HEK293T (cell line): Measurements from ENCODE around the gene PHC2.

ENCODE experiments used
- CTCF ChIA-PET: fragments of 350-600 bp; formaldehyde crosslinking; extraction: SDS; loops from one replicate; lab custom pipeline; 2021; ENCODE audit warnings: antibody characterized with exemption, inconsistent platforms; lab: Yijun Ruan, JAX
- POLR2A ChIA-PET: fragments of 350-600 bp; formaldehyde crosslinking; extraction: SDS; loops from one replicate; lab custom pipeline; 2020; ENCODE audit warnings: antibody characterized with exemption, inconsistent platforms; lab: Yijun Ruan, JAX
- DNase-seq: peaks from one replicate; pipeline ENCODE4 v3.0.0; 2012; ENCODE audit warnings: mixed read lengths; ENCODE audit errors: extremely low spot score
- ARNT ChIP-seq: fragments of 450-650 bp; IDR thresholded peaks from 2 replicates; pipeline ENCODE4 v1.6.1; 2017; ENCODE audit warnings: mild to moderate bottlenecking
- BHLHE40 ChIP-seq: fragments of 450-650 bp; IDR thresholded peaks from 2 replicates; pipeline ENCODE4 v1.6.1; 2016; ENCODE audit warnings: mild to moderate bottlenecking, moderate library complexity, borderline replicate concordance
- CTBP1 ChIP-seq: fragments of 450-650 bp; IDR thresholded peaks from 2 replicates; pipeline ENCODE4 v1.6.1; 2016; ENCODE audit warnings: borderline replicate concordance
- ELF4 ChIP-seq: fragments of 450-650 bp; IDR thresholded peaks from 2 replicates; pipeline ENCODE4 v1.6.1; 2017; ENCODE audit warnings: antibody characterized with exemption
- FOXA1 ChIP-seq: fragments of 450-650 bp; IDR thresholded peaks from 2 replicates; pipeline ENCODE4 v1.6.1; 2016; ENCODE audit warnings: mild to moderate bottlenecking
- FOXK2 ChIP-seq: fragments of 450-650 bp; IDR thresholded peaks from 2 replicates; pipeline ENCODE4 v1.6.1; 2016; ENCODE audit warnings: mild to moderate bottlenecking
- FOXM1 ChIP-seq: fragments of 450-650 bp; IDR thresholded peaks from 2 replicates; pipeline ENCODE4 v1.6.1; 2017; ENCODE audit warnings: mild to moderate bottlenecking, borderline replicate concordance
- HDGF ChIP-seq: fragments of 450-650 bp; IDR thresholded peaks from 2 replicates; pipeline ENCODE4 v1.6.1; 2017; ENCODE audit warnings: antibody characterized with exemption, borderline replicate concordance
- L3MBTL2 ChIP-seq: fragments of 450-650 bp; conservative IDR thresholded peaks from 2 replicates; pipeline ENCODE4 v1.6.1; 2016; ENCODE audit warnings: mild to moderate bottlenecking
- LEF1 ChIP-seq: fragments of 450-650 bp; IDR thresholded peaks from 2 replicates; pipeline ENCODE4 v1.6.1; 2017; ENCODE audit warnings: mild to moderate bottlenecking, borderline replicate concordance
- NFRKB ChIP-seq: fragments of 450-650 bp; IDR thresholded peaks from 2 replicates; pipeline ENCODE4 v1.6.1; 2016; ENCODE audit warnings: mild to moderate bottlenecking, moderate library complexity
- SP1 ChIP-seq: fragments of 450-650 bp; IDR thresholded peaks from 2 replicates; pipeline ENCODE4 v1.6.1; 2017
- SUZ12 ChIP-seq: fragments of 450-650 bp; IDR thresholded peaks from 2 replicates; pipeline ENCODE4 v1.6.1; 2016; ENCODE audit warnings: mild to moderate bottlenecking
- TARDBP ChIP-seq: fragments of 450-650 bp; IDR thresholded peaks from 2 replicates; pipeline ENCODE4 v1.6.1; 2016
- ZNF384 ChIP-seq: fragments of 450-650 bp; IDR thresholded peaks from 2 replicates; pipeline ENCODE4 v1.6.1; 2016
- TF ChIP-seq, protein P1 (sequence below): fragments of 450-650 bp; IDR thresholded peaks from 2 replicates; pipeline ENCODE4 v1.6.1; 2016

The PHC2 gene

DNA sequence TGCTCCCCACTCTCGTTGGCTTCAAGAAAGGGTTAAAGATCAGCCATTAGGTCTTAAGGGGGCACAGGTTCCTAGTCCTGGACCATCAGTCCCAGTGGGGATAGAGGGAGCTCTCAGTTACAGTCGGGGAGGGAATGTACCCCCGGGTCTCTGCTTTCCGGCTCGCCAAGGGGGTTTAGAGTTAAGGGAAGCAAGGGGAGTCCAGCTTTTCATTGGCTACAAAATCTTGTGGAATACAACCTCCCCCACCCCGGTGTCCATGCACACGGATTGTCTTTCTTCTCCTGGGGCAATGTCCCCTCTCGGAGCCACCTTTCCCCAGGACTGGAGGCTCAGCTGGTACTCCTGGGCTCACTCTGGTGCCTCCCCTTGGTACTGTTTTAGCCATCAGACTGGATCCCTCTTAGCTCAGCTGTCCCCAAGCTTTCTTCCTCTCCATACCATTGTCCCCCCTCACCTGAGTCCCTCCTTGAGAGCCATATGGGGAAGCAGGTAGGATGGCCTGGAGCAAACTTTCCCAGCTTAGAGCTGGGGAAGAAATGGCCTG lies 110.2 kb downstream of the PHC2 start, which contains the start of gene A3GALT2:
Gene A3GALT2, minus strand, starts transcription at position 480 of the 547 bp plus-strand sequence. Its CDS starts 0 bp downstream, at position 480.
- ChIA-PET POLR2A (interaction anchor here (0.8 kb wide), 1 partner anchor 18 kb away, joined by 4 read pairs; no protein-coding TSS in a partner anchor), CTCF (no interaction called here)
- DNase-seq: no peak
- TF ChIP-seq SP1 (no peak), CTBP1 (no peak), FOXM1 (no peak), BHLHE40 (no peak), ARNT (no peak), LEF1 (no peak), SUZ12 (no peak), TARDBP (no peak), ELF4 (no peak), FOXA1 (no peak), FOXK2 (no peak), ZNF384 (no peak), NFRKB (no peak), HDGF (no peak), L3MBTL2 (no peak)
- TF ChIP-seq, protein P1, sequence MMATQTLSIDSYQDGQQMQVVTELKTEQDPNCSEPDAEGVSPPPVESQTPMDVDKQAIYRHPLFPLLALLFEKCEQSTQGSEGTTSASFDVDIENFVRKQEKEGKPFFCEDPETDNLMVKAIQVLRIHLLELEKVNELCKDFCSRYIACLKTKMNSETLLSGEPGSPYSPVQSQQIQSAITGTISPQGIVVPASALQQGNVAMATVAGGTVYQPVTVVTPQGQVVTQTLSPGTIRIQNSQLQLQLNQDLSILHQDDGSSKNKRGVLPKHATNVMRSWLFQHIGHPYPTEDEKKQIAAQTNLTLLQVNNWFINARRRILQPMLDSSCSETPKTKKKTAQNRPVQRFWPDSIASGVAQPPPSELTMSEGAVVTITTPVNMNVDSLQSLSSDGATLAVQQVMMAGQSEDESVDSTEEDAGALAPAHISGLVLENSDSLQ: no peak

DNA sequence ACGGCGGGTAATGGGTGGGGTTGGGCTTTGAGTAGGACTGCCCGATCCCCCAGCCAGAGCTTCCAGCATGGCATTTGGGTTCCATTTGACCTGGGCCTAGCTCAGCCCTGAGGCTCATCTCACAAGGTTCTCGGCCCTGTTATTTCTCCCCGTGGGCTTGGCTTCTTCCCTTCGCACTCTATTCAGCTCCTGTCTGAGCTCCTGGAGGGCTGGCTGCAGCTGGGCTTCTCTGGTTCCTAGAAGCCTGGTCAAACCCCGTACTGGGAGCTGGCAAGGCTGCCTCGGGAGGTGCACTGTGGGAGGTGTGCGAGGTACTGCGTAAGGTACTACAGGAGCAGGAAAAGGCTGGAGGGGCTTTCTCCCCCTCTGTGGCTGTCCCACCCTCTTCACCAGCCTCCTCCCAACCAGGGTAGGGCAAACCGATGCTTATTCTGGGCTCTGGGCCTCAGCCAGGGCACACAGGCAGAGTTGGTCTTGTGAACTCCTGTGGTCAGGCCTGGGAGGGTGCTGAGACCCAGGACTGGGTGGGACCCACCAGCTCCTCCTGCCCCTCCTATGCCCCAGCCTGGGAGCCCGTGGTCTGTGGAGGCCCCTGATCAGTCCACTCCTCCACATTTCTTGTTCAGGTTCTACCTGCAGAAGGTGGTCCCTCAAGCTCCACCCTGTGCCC lies 110.8 kb downstream of the PHC2 start:
- TF ChIP-seq FOXM1: no peak
- no peak for TF ChIP-seq ARNT
- TF ChIP-seq FOXK2: no peak
- TF ChIP-seq SUZ12: no peak
- no peak for TF ChIP-seq FOXA1
- POLR2A ChIA-PET: interaction anchor here (0.8 kb wide), 1 partner anchor 18 kb away, joined by 4 read pairs; no protein-coding TSS in a partner anchor

DNA sequence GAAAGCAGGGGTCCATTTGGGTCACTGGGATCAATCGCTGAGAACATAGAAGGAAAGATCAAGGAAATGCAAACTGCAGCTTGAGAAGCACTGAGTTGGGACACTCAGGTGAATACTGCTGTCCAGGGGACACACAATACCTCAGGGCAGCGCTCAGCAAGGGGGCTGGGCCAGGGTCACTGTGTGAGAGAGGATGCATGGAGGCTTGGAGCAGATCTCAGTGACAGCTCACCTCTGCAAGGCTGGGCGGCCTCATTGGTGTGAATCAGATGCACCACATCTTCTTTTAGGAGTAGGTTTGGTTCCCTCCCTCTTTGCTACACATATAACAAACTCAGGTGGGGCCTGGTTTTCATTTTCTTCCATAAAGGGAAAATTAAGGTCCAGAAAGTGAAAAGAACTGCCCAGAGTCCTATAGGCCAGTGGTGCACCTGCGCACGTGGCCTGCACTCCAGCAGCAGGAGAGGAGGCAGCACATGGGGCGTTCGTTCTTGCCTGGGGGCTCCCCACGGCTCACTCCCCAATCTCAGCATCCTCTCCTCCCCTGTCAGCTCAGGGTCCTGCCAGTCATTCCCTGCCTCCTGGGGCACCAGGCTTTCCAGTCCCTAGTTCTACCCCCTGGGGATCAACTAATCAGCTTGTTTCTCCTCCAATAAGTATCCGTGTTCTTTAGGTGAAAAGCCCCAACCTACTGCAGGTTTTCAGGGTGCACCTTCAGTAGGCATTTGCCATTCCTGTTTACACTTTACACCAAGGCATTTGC lies 111.5 kb downstream of the PHC2 start:
- POLR2A ChIA-PET: no interaction called here
- TF ChIP-seq FOXA1 (no peak), ELF4 (no peak), FOXK2 (no peak), FOXM1 (no peak), SP1 (no peak), BHLHE40 (no peak), SUZ12 (no peak)
- TF ChIP-seq, protein P1: no peak
- CTCF ChIA-PET: no interaction called here
- DNase-seq: no peak

More for the DNA sequence above, 110.8 kb downstream of the PHC2 start:
- CTCF ChIA-PET: no interaction called here
- DNase-seq: no peak

DNA sequence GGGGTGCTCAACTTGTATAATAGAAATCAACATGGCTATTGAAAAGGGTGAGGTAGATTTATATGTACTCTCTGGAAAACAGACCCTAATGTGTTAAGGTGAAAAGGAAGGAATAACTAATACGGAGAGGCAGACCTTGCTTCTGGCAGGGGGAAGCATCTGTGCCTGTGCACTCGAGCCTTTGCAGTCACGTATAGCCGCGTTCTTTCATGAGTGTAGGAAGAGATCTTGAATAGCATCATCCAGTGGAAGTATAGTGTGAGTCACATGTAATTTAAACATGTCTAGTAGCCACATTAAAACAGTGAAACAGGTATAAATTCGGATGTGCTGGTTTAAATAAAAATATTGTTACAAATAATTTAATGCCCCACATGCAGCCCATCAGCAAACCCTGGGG lies 112.9 kb downstream of the PHC2 start:
- TF ChIP-seq CTBP1 (no peak), SP1 (no peak), SUZ12 (no peak), TARDBP (no peak), NFRKB (no peak), FOXM1 (no peak), FOXK2 (no peak), LEF1 (no peak), ARNT (no peak), L3MBTL2 (no peak), FOXA1 (no peak), BHLHE40 (no peak), ZNF384 (no peak), HDGF (no peak)
- TF ChIP-seq, protein P1: no peak
- ChIA-PET CTCF (no interaction called here), POLR2A (no interaction called here)
- no peak for DNase-seq

DNA sequence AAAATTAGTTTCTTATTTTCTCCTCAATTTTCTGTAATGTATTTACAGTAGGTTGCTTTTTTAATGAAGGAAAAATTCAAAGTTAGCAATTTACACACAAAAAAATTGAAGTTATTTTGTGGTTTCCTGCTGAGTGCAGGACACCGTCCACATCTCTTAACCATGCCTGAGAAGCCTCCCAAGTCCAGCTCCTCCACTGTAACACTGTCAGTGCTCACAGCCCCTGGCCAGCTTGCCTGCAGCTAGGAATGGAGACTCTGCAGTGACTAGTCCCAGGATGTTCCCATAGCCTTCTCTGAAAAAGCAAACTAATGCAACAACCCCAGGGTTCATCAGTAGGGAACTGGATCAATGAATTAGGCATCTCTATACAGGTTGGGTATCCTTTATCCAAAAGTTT lies 113.5 kb downstream of the PHC2 start:
- ChIA-PET CTCF (no interaction called here), POLR2A (no interaction called here)
- DNase-seq: no peak
- no peak for TF ChIP-seq HDGF
- TF ChIP-seq FOXM1: no peak
- no peak for TF ChIP-seq ELF4
- no peak for TF ChIP-seq LEF1
- no peak for TF ChIP-seq BHLHE40
- no peak for TF ChIP-seq TARDBP
- no peak for TF ChIP-seq NFRKB
- TF ChIP-seq L3MBTL2: no peak
- no peak for TF ChIP-seq FOXK2

DNA sequence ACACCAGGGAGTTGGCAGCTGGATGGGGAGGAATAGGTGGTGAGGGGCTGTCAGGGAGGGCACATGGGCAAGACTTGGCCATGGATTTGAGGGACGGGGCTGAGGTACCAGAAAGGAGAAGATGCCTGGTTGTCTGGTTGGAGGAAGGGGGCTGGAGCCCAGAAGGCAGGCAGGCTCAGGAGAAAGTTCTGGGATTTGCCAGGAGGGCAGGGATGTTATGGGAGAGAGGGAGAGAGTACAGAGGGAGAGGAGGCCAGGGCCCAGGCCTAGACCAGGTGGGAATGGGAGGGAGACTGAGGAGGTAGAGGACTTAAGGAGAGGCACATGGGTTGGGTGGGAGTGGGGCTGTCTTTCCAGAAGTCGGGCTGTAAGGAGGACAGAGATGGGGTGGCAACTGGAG lies 114.3 kb downstream of the PHC2 start:
- TF ChIP-seq ZNF384: no peak
- TF ChIP-seq NFRKB: no peak
- TF ChIP-seq LEF1: no peak
- TF ChIP-seq HDGF: no peak
- no peak for TF ChIP-seq ARNT
- no peak for TF ChIP-seq FOXA1
- TF ChIP-seq FOXM1: no peak
- no peak for TF ChIP-seq SUZ12
- TF ChIP-seq ELF4: no peak
- no peak for TF ChIP-seq FOXK2
- no peak for TF ChIP-seq L3MBTL2
- ChIA-PET CTCF (no interaction called here), POLR2A (no interaction called here)
- no peak for DNase-seq
